Thoracic aorta (tissue), 2 donors: Measurements from ENCODE around the gene BRINP3. TPM values are rescaled to one million over a fixed set of nuclear protein-coding genes. Genes with fewer than 3 reads are reported as not detected.

ENCODE experiments used
- ATAC-seq: fragments of 150-250 bp; one replicate; pipeline ENCODE4 v1.8.0; 2017; ENCODE audit warnings: low read depth; ENCODE audit not compliant: insufficient number of reproducible peaks, low FRiP score
- DNase-seq: peaks from one replicate; pipeline ENCODE4 v3.0.0-alpha.2; 2020; ENCODE audit warnings: low spot score
- H3K27ac ChIP-seq, 2 donors: fragments of 200-600 bp; sonication (generic); 1 replicate in 1 of 2; 2 replicates in 1 of 2; pipeline ENCODE4 v1.5.1; 2016; ENCODE audit warnings: mild to moderate bottlenecking in 2 of 2, moderate library complexity in 2 of 2
- H3K27me3 ChIP-seq: fragments of 200-600 bp; sonication (generic); replicated peaks from 2 replicates; pipeline ENCODE4 v1.6.0; 2016; ENCODE audit warnings: mild to moderate bottlenecking; ENCODE audit not compliant: insufficient read depth
- H3K36me3 ChIP-seq: fragments of 200-600 bp; sonication (generic); one replicate; pipeline ENCODE4 v1.5.1; 2016
- H3K4me1 ChIP-seq, 2 donors: fragments of 200-600 bp; sonication (generic); 1 replicate in 1 of 2; 2 replicates in 1 of 2; pipeline versions ENCODE4 v1.5.1 to v1.6.0; 2016; ENCODE audit warnings: low read depth in 2 of 2, mild to moderate bottlenecking in 1 of 2; ENCODE audit not compliant: control insufficient read depth in 1 of 2
- H3K4me3 ChIP-seq: fragments of 200-600 bp; sonication (generic); 2 replicates; pipeline ENCODE4 v1.5.1; 2016; ENCODE audit warnings: mild to moderate bottlenecking
- H3K9me3 ChIP-seq: fragments of 200-600 bp; sonication (generic); 2 replicates; pipeline ENCODE4 v1.5.1; 2016
- total RNA-seq, 2 donors: library from RNA; depleted of rRNA; stranded (reverse); fragments of >200 nt; gene quantifications; one replicate each; pipeline versions ENCODE4 v1.1.0 to v1.2.3, GENCODE V29; 2016
- TF ChIP-seq, protein P1 (sequence below): fragments of 200-600 bp; sonication (generic); IDR thresholded peaks from one replicate; pipeline ENCODE4 v1.5.1; 2019; ENCODE audit warnings: antibody characterized with exemption

Gene BRINP3
- total RNA-seq, 2 donors from 2014 or later, result 6.0 TPM; not detected in 1

GRCh38 chr1:190303501-190303900, 174.2 kb downstream of the BRINP3 start:
- ATAC-seq (no peak), DNase-seq (no peak)
- Histone ChIP-seq H3K36me3 (no peaks in the 10 kb centered on the region), H3K9me3 (no peaks in the 10 kb centered on the region), H3K27ac (no peak overlapping the region), H3K4me1 (no peaks in the 10 kb centered on the region), H3K27me3 (no peaks in the 10 kb centered on the region), H3K4me3 (no peak overlapping the region)
- TF ChIP-seq, protein P1, sequence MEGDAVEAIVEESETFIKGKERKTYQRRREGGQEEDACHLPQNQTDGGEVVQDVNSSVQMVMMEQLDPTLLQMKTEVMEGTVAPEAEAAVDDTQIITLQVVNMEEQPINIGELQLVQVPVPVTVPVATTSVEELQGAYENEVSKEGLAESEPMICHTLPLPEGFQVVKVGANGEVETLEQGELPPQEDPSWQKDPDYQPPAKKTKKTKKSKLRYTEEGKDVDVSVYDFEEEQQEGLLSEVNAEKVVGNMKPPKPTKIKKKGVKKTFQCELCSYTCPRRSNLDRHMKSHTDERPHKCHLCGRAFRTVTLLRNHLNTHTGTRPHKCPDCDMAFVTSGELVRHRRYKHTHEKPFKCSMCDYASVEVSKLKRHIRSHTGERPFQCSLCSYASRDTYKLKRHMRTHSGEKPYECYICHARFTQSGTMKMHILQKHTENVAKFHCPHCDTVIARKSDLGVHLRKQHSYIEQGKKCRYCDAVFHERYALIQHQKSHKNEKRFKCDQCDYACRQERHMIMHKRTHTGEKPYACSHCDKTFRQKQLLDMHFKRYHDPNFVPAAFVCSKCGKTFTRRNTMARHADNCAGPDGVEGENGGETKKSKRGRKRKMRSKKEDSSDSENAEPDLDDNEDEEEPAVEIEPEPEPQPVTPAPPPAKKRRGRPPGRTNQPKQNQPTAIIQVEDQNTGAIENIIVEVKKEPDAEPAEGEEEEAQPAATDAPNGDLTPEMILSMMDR, result no peak

DNA sequence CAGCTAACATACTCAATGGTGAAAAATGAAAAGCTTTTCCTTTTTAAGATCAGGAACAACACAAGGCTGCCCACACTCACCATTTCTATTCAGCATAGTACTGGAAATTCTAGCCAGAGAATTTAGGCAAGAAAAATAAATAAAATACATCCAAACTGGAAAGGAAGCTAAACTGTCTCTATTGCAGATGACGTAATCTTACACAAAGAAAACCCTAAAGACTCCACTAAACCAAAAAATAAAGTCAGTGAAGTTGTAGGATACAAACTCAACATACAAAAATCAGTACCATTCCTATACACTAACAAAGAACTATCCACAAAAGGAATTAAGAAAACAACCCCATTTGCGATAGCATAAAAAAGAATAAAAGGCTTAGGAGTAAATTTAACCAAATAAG, 181.2 kb downstream of the BRINP3 start:
- no peak for ATAC-seq
- Histone ChIP-seq H3K4me3 (no peak overlapping the region), H3K4me1 (no peaks in the 10 kb centered on the region), H3K9me3 (no peaks in the 10 kb centered on the region), H3K27ac (no peak overlapping the region), H3K27me3 (no peaks in the 10 kb centered on the region), H3K36me3 (no peaks in the 10 kb centered on the region)
- TF ChIP-seq, protein P1, result no peak
- no peak for DNase-seq

GRCh38 chr1:190289897-190290296, 187.8 kb downstream of the BRINP3 start:
- no peaks in the 10 kb centered on the region for H3K36me3 ChIP-seq
- H3K4me3 ChIP-seq, result no peak overlapping the region
- no peaks in the 10 kb centered on the region for H3K4me1 ChIP-seq
- H3K27ac ChIP-seq, result no peak overlapping the region
- no peaks in the 10 kb centered on the region for H3K9me3 ChIP-seq
- H3K27me3 ChIP-seq, result no peaks in the 10 kb centered on the region
- ATAC-seq, result no peak
- DNase-seq, result no peak
- TF ChIP-seq, protein P1, result no peak

GRCh38 chr1:190286111-190286510, 191.6 kb downstream of the BRINP3 start:
- DNase-seq (no peak), ATAC-seq (no peak)
- TF ChIP-seq, protein P1, result no peak
- Histone ChIP-seq H3K4me1 (no peaks in the 10 kb centered on the region), H3K27ac (no peak overlapping the region), H3K27me3 (no peaks in the 10 kb centered on the region), H3K9me3 (no peaks in the 10 kb centered on the region), H3K36me3 (no peaks in the 10 kb centered on the region), H3K4me3 (no peak overlapping the region)

GRCh38 chr1:190277107-190277506, 200.6 kb downstream of the BRINP3 start:
- no peak overlapping the region for H3K4me3 ChIP-seq
- DNase-seq (no peak), ATAC-seq (no peak)
- H3K9me3 ChIP-seq, result no peaks in the 10 kb centered on the region
- TF ChIP-seq, protein P1, result no peak
- H3K36me3 ChIP-seq, result no peaks in the 10 kb centered on the region
- H3K27ac ChIP-seq, result no peak overlapping the region
- H3K27me3 ChIP-seq, result no peaks in the 10 kb centered on the region
- no peaks in the 10 kb centered on the region for H3K4me1 ChIP-seq
